Measurements from ENCODE around the gene P2RX6.
"Not testable (repeated sequence)": the region's sequence is repeated elsewhere in the genome, so short reads cannot be mapped to it uniquely, and the experiment has no call there.

The P2RX6 gene

GRCh38 chr22:20995329-20996030, 19.5 kb upstream of the P2RX6 start:
- no peak for DNase-seq

- DNase-seq = no peak
Observed at GRCh38 chr22:20996031-20996410, 18.9 kb upstream of the P2RX6 start.

GRCh38 chr22:20996598-20997535, 18.1 kb upstream of the P2RX6 start:
- no peak for DNase-seq

- DNase-seq = no peak
Observed at GRCh38 chr22:20997536-20998257, 17.3 kb upstream of the P2RX6 start.

- no peak for DNase-seq
Observed at GRCh38 chr22:20998411-20999336, 16.3 kb upstream of the P2RX6 start.

GRCh38 chr22:20999350-21000206, 15.4 kb upstream of the P2RX6 start:
- no peak for DNase-seq

- no peak for DNase-seq
Observed at GRCh38 chr22:21000207-21000986, 14.6 kb upstream of the P2RX6 start.

GRCh38 chr22:21000987-21001600, 13.9 kb upstream of the P2RX6 start:
- DNase-seq = no peak

- peak; percentile 95 to 96 for DNase-seq
Observed at GRCh38 chr22:21001601-21002325, 13.2 kb upstream of the P2RX6 start, which contains the start of gene THAP7. Gene THAP7, minus strand, starts transcription at chr22:21002118. Its CDS starts 207 bp downstream, at chr22:21001911.

GRCh38 chr22:21003782-21004181, 11.2 kb upstream of the P2RX6 start:
- no peak for DNase-seq

GRCh38 chr22:21009208-21009607, 5.8 kb upstream of the P2RX6 start:
- DNase-seq = not testable (repeated sequence)

- peak in 1 of 2 donors; percentile 1 for DNase-seq
Observed at GRCh38 chr22:21009638-21010425, 5.1 kb upstream of the P2RX6 start.

- no peak for DNase-seq
Observed at GRCh38 chr22:21010426-21011113, 4.4 kb upstream of the P2RX6 start.

- no peak for DNase-seq
Observed at GRCh38 chr22:21012446-21013407, 2.2 kb upstream of the P2RX6 start.

GRCh38 chr22:21013657-21014201, 1.2 kb upstream of the P2RX6 start:
- no peak for DNase-seq

GRCh38 chr22:21014202-21014725, 701 bp upstream of the P2RX6 start:
- peak; percentile 60 to 69 for DNase-seq
